A673 (cell line): ENCODE measurements around the gene PACRG.

Experiments used
- CTCF ChIP-seq: fragments of 300-800, 200-600 bp; sonication (generic); conservative IDR thresholded peaks from 2 replicates; pipeline ENCODE4 v1.5.1; 2017; ENCODE audit warnings: low read depth, mild to moderate bottlenecking, antibody characterized with exemption, low read length, moderate library complexity, mixed read lengths
- EZH2 ChIP-seq: fragments of 200-600 bp; sonication (generic); IDR thresholded peaks from 2 replicates; pipeline ENCODE4 v1.6.1; 2017; ENCODE audit warnings: borderline replicate concordance, low read depth, mild to moderate bottlenecking, mixed read lengths, antibody characterized with exemption, low read length; ENCODE audit not compliant: poor library complexity, severe bottlenecking

GRCh38 chr6:163122365-163122764, 394.6 kb downstream of the PACRG start:
- TF ChIP-seq CTCF (no peak), EZH2 (no peak)
